Cardiac septum (tissue), 1 donor: ENCODE results near the gene TYMP. TPM values are rescaled to one million over a fixed set of nuclear protein-coding genes. Genes with fewer than 3 reads are reported as not detected.

Source experiments
- DNase-seq: peaks from one replicate; pipeline ENCODE4 v3.0.0-alpha.2; 2020; ENCODE audit warnings: low spot score
- intact Hi-C: fragments of 100-400 bp; cut with DNase I; formaldehyde crosslinking; loops from one replicate; pipeline ENCODE4 v1.14.0; 2022
- total RNA-seq: library from RNA; stranded (reverse); fragmentation: NEBNext Ultra II Directional; extraction: Animal tissue kit (Norgen Biotek cat#: 25700); gene quantifications from one replicate; pipeline ENCODE4 v1.2.1, GENCODE V29; 2021
- donor health status: DM: no; HTN: no; CAD: no.

TYMP gene
- total RNA-seq, 1 donor from 2014 or later = 18.3 TPM

- intact Hi-C loops = no loop called here
- no peak for DNase-seq
Observed at GRCh38 chr22:50476868-50477267, 52.9 kb downstream of the TYMP start.

Other genes with a start within 250 kb of the TYMP start
- 85.7 TPM for gene PLXNB2, start 222.4 kb downstream of the TYMP start, total RNA-seq
- gene DENND6B, start 203.0 kb downstream of the TYMP start, total RNA-seq = 2.8 TPM
- 37.1 TPM for gene PPP6R2, start 186.7 kb downstream of the TYMP start, total RNA-seq
- 63.5 TPM for gene SBF1, start 55.0 kb downstream of the TYMP start, total RNA-seq
- 0.13 TPM for gene ADM2, start 48.5 kb downstream of the TYMP start, total RNA-seq
- gene MIOX, start 43.2 kb downstream of the TYMP start, total RNA-seq = not detected
- 28.7 TPM for gene LMF2, start 22.3 kb downstream of the TYMP start, total RNA-seq
- gene NCAPH2, start 21.8 kb downstream of the TYMP start, total RNA-seq = 25.1 TPM
- gene SCO2, start 4.4 kb downstream of the TYMP start, total RNA-seq = 2.4 TPM
- gene KLHDC7B, start 15.9 kb upstream of the TYMP start, total RNA-seq = 0.08 TPM
- not detected for gene SYCE3, start 32.9 kb upstream of the TYMP start, total RNA-seq
- gene CPT1B, start 48.4 kb upstream of the TYMP start, total RNA-seq = 253 TPM
- 49.4 TPM for gene CHKB, start 52.8 kb upstream of the TYMP start, total RNA-seq
- 0.48 TPM for gene MAPK8IP2, start 70.8 kb upstream of the TYMP start, total RNA-seq
- 33.7 TPM for gene ARSA, start 98.1 kb upstream of the TYMP start, total RNA-seq
- 25.9 TPM for gene SHANK3, start 142.8 kb upstream of the TYMP start, total RNA-seq
- 0.40 TPM for gene ACR, start 208.2 kb upstream of the TYMP start, total RNA-seq